Right atrium auricular region (tissue), 2 donors: ENCODE data around the gene TRIP10. TPM values are rescaled to one million over a fixed set of nuclear protein-coding genes. Genes with fewer than 3 reads are reported as not detected.

Experiments used
- DNase-seq: peaks from one replicate; pipeline ENCODE4 v3.0.0-alpha.2; 2019; ENCODE audit warnings: low spot score
- H3K27ac ChIP-seq, 2 donors: fragments of 200-600 bp; sonication (generic); 1 replicate in 1 of 2; 2 replicates in 1 of 2; pipeline ENCODE4 v1.5.1; 2016 to 2019
- H3K27me3 ChIP-seq, 2 donors: fragments of 200-600 bp; sonication (generic); one replicate each; pipeline versions ENCODE4 v1.5.1 to v1.6.0; 2017 to 2019
- H3K36me3 ChIP-seq: fragments of 200-600 bp; sonication (generic); one replicate; pipeline ENCODE4 v1.5.1; 2016
- H3K4me1 ChIP-seq, 2 donors: fragments of 200-600 bp; sonication (generic); one replicate each; pipeline versions ENCODE4 v1.5.1 to v1.6.0; 2017 to 2019
- H3K4me3 ChIP-seq, 2 donors: fragments of 200-600 bp; sonication (generic); 1 replicate in 1 of 2; 2 replicates in 1 of 2; pipeline ENCODE4 v1.5.1; 2017 to 2019; ENCODE audit warnings: mild to moderate bottlenecking in 1 of 2, moderate library complexity in 1 of 2
- H3K9me3 ChIP-seq, 2 donors: fragments of 200-600 bp; sonication (generic); one replicate each; pipeline ENCODE4 v1.5.1; 2019
- CTCF ChIP-seq, 2 donors: fragments of 200-600 bp; sonication (generic); IDR thresholded peaks; one replicate each; pipeline ENCODE4 v1.5.1; 2019; ENCODE audit warnings: antibody characterized with exemption in 2 of 2
- total RNA-seq, 2 donors: library from RNA; depleted of rRNA; stranded (reverse); fragments of >200 nt; gene quantifications; one replicate each; pipeline ENCODE4 v1.1.0, GENCODE V29; 2016

TRIP10 gene
- total RNA-seq, 2 donors from 2014 or later: 39.6 to 65.3 TPM

DNA sequence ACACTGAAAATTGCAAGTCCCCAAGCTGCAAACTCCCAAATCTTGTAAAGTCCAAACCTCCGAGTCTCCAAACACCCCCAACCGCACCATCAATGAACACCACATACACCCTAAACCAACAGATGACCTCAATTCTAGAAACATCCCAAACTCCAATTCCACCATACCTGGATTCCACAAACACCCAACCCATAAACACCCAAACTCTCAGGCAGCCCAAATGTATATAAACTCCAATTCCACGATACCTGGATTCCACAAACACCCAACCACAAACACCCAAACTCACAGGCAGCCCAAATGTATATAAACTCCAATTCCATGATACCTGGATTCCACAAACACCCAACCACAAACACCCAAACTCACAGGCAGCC is 19.5 kb upstream of the TRIP10 start:
- H3K36me3 ChIP-seq: no peaks in the 10 kb centered on the region
- no peaks in the 10 kb centered on the region for H3K4me1 ChIP-seq
- H3K27me3 ChIP-seq: no peaks in the 10 kb centered on the region
- H3K9me3 ChIP-seq: no peaks in the 10 kb centered on the region
- DNase-seq: no peak
- peak overlapping the region; percentile 25 to 35 for H3K4me3 ChIP-seq
- TF ChIP-seq CTCF (IDR thresholded peaks at IDR 0.05): no peak
- H3K27ac ChIP-seq: no peak overlapping the region

GRCh38 chr19:6720369-6721137 is 18.9 kb upstream of the TRIP10 start, which contains the start of gene C3:
Gene C3, minus strand, starts transcription at chr19:6720650. Its CDS starts 61 bp downstream, at chr19:6720589.
- Histone ChIP-seq H3K4me3 (peak within 1 kb of the TSS; percentile 25 to 35), H3K36me3 (no peaks in the 10 kb centered on the region), H3K4me1 (no peaks in the 10 kb centered on the region), H3K27ac (peak within 1 kb of the TSS in 1 of 2 donors; percentile 31), H3K9me3 (no peaks in the 10 kb centered on the region), H3K27me3 (no peaks in the 10 kb centered on the region)
- TF ChIP-seq CTCF (IDR thresholded peaks at IDR 0.05): no peak
- peak; percentile 87 for DNase-seq

DNA sequence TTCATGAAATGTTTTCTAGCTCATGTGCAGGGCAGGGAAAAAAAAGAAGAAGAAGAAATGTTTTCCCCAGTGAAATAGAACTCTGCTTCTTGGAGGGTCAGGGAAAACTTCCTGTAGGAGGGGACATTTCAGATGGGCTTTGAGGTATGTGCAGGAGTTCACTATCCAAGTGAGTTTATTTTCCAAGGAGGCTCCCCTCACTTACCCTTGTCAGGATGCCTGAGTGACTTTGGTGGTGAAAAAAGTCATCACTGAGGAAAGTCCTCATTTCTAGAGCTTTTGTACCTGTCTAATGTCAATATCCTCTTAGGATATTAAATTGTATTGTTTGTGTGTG is 18.4 kb upstream of the TRIP10 start:
- no peak overlapping the region for H3K4me3 ChIP-seq
- no peaks in the 10 kb centered on the region for H3K36me3 ChIP-seq
- DNase-seq: no peak
- H3K9me3 ChIP-seq: no peaks in the 10 kb centered on the region
- H3K27ac ChIP-seq: no peak overlapping the region
- H3K27me3 ChIP-seq: no peaks in the 10 kb centered on the region
- H3K4me1 ChIP-seq: no peaks in the 10 kb centered on the region
- no peak for TF ChIP-seq CTCF (IDR thresholded peaks at IDR 0.05)

DNA sequence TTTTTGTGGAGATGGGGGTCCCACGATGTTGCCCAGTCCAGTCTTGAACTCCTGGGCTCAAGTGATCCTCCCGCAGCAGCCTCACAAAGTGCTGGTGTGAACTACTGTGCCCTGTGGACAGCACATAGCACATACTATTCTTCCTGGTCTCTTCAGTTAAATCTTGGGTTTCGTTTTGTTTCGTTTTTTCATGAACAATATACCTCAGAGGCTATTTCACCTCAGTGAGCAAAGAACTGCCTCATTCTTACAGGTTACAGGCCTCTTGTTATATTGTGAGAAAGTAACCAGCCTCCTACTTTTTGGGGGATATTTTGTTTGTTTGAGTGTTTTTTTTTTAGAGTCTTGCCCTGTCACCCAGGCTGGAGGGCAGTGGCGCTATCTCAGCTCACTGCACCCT is 17.7 kb upstream of the TRIP10 start:
- Histone ChIP-seq H3K4me3 (no peak overlapping the region), H3K27me3 (no peaks in the 10 kb centered on the region), H3K36me3 (no peaks in the 10 kb centered on the region), H3K9me3 (no peaks in the 10 kb centered on the region), H3K27ac (no peak overlapping the region), H3K4me1 (no peaks in the 10 kb centered on the region)
- TF ChIP-seq CTCF (IDR thresholded peaks at IDR 0.05): no peak
- DNase-seq: no peak

GRCh38 chr19:6723108-6723618 is 16.3 kb upstream of the TRIP10 start:
- H3K4me3 ChIP-seq: no peak overlapping the region
- H3K27ac ChIP-seq: peak overlapping the region; percentile 21 to 29

More at GRCh38 chr19:6723108-6723618, 16.3 kb upstream of the TRIP10 start:
- H3K27me3 ChIP-seq: no peaks in the 10 kb centered on the region
- H3K4me1 ChIP-seq: no peaks in the 10 kb centered on the region
- no peaks in the 10 kb centered on the region for H3K36me3 ChIP-seq
- no peak for DNase-seq
- H3K9me3 ChIP-seq: no peaks in the 10 kb centered on the region
- no peak for TF ChIP-seq CTCF (IDR thresholded peaks at IDR 0.05)
